ENCODE results near the gene PSMG2. TPM values are rescaled to one million over a fixed set of nuclear protein-coding genes. Genes with fewer than 3 reads are reported as not detected.

PSMG2 gene
- total RNA-seq, 1 donor from 2014 or later = 64.2 TPM

GRCh38 chr18:12679183-12679786 lies 23.6 kb upstream of the PSMG2 start:
- no peaks in the 10 kb centered on the region for H3K9me3 ChIP-seq (ENCODE audit: control insufficient read depth in 3 of 3, low read length in 3 of 3)
- H3K9ac ChIP-seq (ENCODE audit: low read depth in 1 of 3, low read length in 3 of 3) = peak overlapping the region; percentile 0 to 69 (median 45)
- H3K27ac ChIP-seq (ENCODE audit: low read depth, low read length) = peak overlapping the region; percentile 62
- H3K27me3 ChIP-seq (ENCODE audit: control insufficient read depth in 3 of 3, insufficient read depth in 3 of 3, low read length in 3 of 3) = no peaks in the 10 kb centered on the region
- H3K4me3 ChIP-seq (ENCODE audit: low read length in 3 of 3) = no peak overlapping the region
- H3K4me1 ChIP-seq (ENCODE audit: control insufficient read depth in 3 of 3, insufficient read depth in 3 of 3, low read length in 3 of 3) = no peaks in the 10 kb centered on the region
- peaks cover 3 to 16% (median 11%) of the 10 kb centered on the region in 3 donors for H3K36me3 ChIP-seq (ENCODE audit: control insufficient read depth in 3 of 3, insufficient read depth in 3 of 3, low read length in 3 of 3)

GRCh38 chr18:12686100-12686499 lies 16.7 kb upstream of the PSMG2 start:
- H3K9me3 ChIP-seq (ENCODE audit: control insufficient read depth in 3 of 3, low read length in 3 of 3) = no peaks in the 10 kb centered on the region
- no peak overlapping the region for H3K9ac ChIP-seq (ENCODE audit: low read depth in 1 of 3, low read length in 3 of 3)
- H3K27me3 ChIP-seq (ENCODE audit: control insufficient read depth in 3 of 3, insufficient read depth in 3 of 3, low read length in 3 of 3) = no peaks in the 10 kb centered on the region
- H3K27ac ChIP-seq (ENCODE audit: low read depth, low read length) = no peak overlapping the region
- H3K4me3 ChIP-seq (ENCODE audit: low read length in 3 of 3) = no peak overlapping the region
- H3K4me1 ChIP-seq (ENCODE audit: control insufficient read depth in 3 of 3, insufficient read depth in 3 of 3, low read length in 3 of 3) = no peaks in the 10 kb centered on the region
- peaks cover 0 to 8% (median 6%) of the 10 kb centered on the region in 3 donors for H3K36me3 ChIP-seq (ENCODE audit: control insufficient read depth in 3 of 3, insufficient read depth in 3 of 3, low read length in 3 of 3)

DNA sequence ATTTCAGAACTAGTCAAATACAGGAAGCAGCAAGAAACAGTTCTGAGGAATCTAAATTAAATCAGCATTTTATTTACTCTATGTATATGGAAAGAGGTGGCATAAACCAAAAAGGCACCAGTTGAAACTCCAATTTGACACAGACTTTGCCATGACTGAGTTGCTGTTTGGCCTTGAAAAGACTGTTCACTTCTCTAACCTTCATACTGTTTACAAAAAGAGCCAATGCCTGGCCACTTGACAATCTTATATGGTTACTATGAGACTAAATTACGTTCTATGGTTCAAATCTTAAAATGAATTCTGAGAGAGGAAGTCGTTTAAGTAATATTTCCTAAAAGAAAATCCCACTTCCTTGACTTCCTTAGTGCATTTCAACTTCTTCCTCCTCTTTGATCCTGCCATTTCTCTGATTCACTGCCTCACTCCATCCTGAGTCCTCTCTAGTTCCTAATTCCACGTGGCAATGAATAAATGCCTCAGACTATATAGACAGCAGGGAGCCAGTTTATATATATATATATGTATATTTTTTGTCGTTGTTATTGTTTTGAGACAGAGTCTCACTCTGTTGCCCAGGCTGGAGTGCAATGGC lies 13.5 kb upstream of the PSMG2 start:
- no peaks in the 10 kb centered on the region for H3K9me3 ChIP-seq (ENCODE audit: control insufficient read depth in 3 of 3, low read length in 3 of 3)
- H3K27ac ChIP-seq (ENCODE audit: low read depth, low read length) = no peak overlapping the region
- no peak overlapping the region for H3K4me3 ChIP-seq (ENCODE audit: low read length in 3 of 3)
- no peaks in the 10 kb centered on the region for H3K4me1 ChIP-seq (ENCODE audit: control insufficient read depth in 3 of 3, insufficient read depth in 3 of 3, low read length in 3 of 3)
- peaks cover 5 to 14% (median 8%) of the 10 kb centered on the region in 3 donors for H3K36me3 ChIP-seq (ENCODE audit: control insufficient read depth in 3 of 3, insufficient read depth in 3 of 3, low read length in 3 of 3)
- H3K9ac ChIP-seq (ENCODE audit: low read depth in 1 of 3, low read length in 3 of 3) = no peak overlapping the region
- H3K27me3 ChIP-seq (ENCODE audit: control insufficient read depth in 3 of 3, insufficient read depth in 3 of 3, low read length in 3 of 3) = no peaks in the 10 kb centered on the region

GRCh38 chr18:12692206-12692605 lies 10.6 kb upstream of the PSMG2 start:
- H3K4me3 ChIP-seq (ENCODE audit: low read length in 3 of 3) = no peak overlapping the region
- H3K4me1 ChIP-seq (ENCODE audit: control insufficient read depth in 3 of 3, insufficient read depth in 3 of 3, low read length in 3 of 3) = no peaks in the 10 kb centered on the region
- peaks cover 5 to 13% (median 9%) of the 10 kb centered on the region in 3 donors for H3K36me3 ChIP-seq (ENCODE audit: control insufficient read depth in 3 of 3, insufficient read depth in 3 of 3, low read length in 3 of 3)
- H3K9ac ChIP-seq (ENCODE audit: low read depth in 1 of 3, low read length in 3 of 3) = no peak overlapping the region
- H3K9me3 ChIP-seq (ENCODE audit: control insufficient read depth in 3 of 3, low read length in 3 of 3) = no peaks in the 10 kb centered on the region
- H3K27ac ChIP-seq (ENCODE audit: low read depth, low read length) = no peak overlapping the region
- no peaks in the 10 kb centered on the region for H3K27me3 ChIP-seq (ENCODE audit: control insufficient read depth in 3 of 3, insufficient read depth in 3 of 3, low read length in 3 of 3)

DNA sequence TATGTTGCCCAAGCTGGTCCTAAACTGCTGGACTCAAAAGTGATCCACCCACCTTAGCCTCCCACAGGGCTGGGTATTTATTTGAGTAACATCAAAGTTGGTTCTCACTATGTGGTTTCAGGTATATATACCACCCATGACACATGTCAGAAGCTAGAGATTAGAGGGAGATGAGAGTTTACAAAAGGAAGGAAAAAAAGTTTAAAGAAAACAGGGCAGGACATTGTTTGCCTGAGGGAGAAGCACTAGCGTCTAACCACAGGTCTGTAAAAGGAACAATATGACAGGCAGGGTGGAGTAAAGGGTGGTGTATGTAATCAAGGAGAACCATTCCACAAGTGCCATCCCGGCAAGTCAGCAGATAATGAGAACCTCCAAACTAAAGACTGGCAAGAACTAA lies 8.8 kb upstream of the PSMG2 start:
- H3K27ac ChIP-seq (ENCODE audit: low read depth, low read length) = no peak overlapping the region
- no peak overlapping the region for H3K9ac ChIP-seq (ENCODE audit: low read depth in 1 of 3, low read length in 3 of 3)
- no peaks in the 10 kb centered on the region for H3K4me1 ChIP-seq (ENCODE audit: control insufficient read depth in 3 of 3, insufficient read depth in 3 of 3, low read length in 3 of 3)
- no peak overlapping the region for H3K4me3 ChIP-seq (ENCODE audit: low read length in 3 of 3)
- peaks cover 5 to 21% (median 16%) of the 10 kb centered on the region in 3 donors for H3K36me3 ChIP-seq (ENCODE audit: control insufficient read depth in 3 of 3, insufficient read depth in 3 of 3, low read length in 3 of 3)
- H3K9me3 ChIP-seq (ENCODE audit: control insufficient read depth in 3 of 3, low read length in 3 of 3) = no peaks in the 10 kb centered on the region
- H3K27me3 ChIP-seq (ENCODE audit: control insufficient read depth in 3 of 3, insufficient read depth in 3 of 3, low read length in 3 of 3) = no peaks in the 10 kb centered on the region

DNA sequence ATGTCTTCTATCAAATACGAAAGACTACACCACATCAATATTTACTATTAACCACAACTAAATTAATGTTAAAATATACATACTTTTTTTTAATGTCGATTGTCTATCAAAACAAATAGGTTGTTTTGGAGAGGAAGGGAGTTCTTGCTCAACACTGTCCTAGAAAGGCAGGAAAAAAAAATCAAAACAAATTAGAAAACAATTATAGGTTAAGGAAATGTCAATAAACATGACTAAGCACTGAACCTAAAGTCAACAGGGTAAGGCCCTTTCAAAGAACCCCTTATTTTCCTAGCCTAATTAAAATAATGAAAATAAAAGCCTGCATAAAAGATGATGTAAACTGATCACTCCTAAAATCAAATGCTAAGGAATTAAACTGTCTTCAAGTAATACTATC lies 3.1 kb upstream of the PSMG2 start:
- no peak overlapping the region for H3K4me3 ChIP-seq (ENCODE audit: low read length in 3 of 3)
- peaks cover 11 to 21% (median 12%) of the 10 kb centered on the region in 3 donors for H3K4me1 ChIP-seq (ENCODE audit: control insufficient read depth in 3 of 3, insufficient read depth in 3 of 3, low read length in 3 of 3)
- no peaks in the 10 kb centered on the region for H3K9me3 ChIP-seq (ENCODE audit: control insufficient read depth in 3 of 3, low read length in 3 of 3)
- H3K9ac ChIP-seq (ENCODE audit: low read depth in 1 of 3, low read length in 3 of 3) = no peak overlapping the region
- no peak overlapping the region for H3K27ac ChIP-seq (ENCODE audit: low read depth, low read length)
- H3K36me3 ChIP-seq (ENCODE audit: control insufficient read depth in 3 of 3, insufficient read depth in 3 of 3, low read length in 3 of 3) = peaks cover 0 to 15% (median 15%) of the 10 kb centered on the region in 3 donors
- no peaks in the 10 kb centered on the region for H3K27me3 ChIP-seq (ENCODE audit: control insufficient read depth in 3 of 3, insufficient read depth in 3 of 3, low read length in 3 of 3)

GRCh38 chr18:12701161-12701560 lies 1.7 kb upstream of the PSMG2 start:
- H3K9ac ChIP-seq (ENCODE audit: low read depth in 1 of 3, low read length in 3 of 3) = peak overlapping the region in 1 of 3 donors; percentile 99
- H3K9me3 ChIP-seq (ENCODE audit: control insufficient read depth in 3 of 3, low read length in 3 of 3) = no peaks in the 10 kb centered on the region
- peak overlapping the region; percentile 91 to 98 (median 92) for H3K4me3 ChIP-seq (ENCODE audit: low read length in 3 of 3)
- peaks cover 11 to 22% (median 16%) of the 10 kb centered on the region in 3 donors for H3K4me1 ChIP-seq (ENCODE audit: control insufficient read depth in 3 of 3, insufficient read depth in 3 of 3, low read length in 3 of 3)
- no peak overlapping the region for H3K27ac ChIP-seq (ENCODE audit: low read depth, low read length)
- no peaks in the 10 kb centered on the region for H3K27me3 ChIP-seq (ENCODE audit: control insufficient read depth in 3 of 3, insufficient read depth in 3 of 3, low read length in 3 of 3)
- H3K36me3 ChIP-seq (ENCODE audit: control insufficient read depth in 3 of 3, insufficient read depth in 3 of 3, low read length in 3 of 3) = peaks cover 0 to 15% (median 12%) of the 10 kb centered on the region in 3 donors

DNA sequence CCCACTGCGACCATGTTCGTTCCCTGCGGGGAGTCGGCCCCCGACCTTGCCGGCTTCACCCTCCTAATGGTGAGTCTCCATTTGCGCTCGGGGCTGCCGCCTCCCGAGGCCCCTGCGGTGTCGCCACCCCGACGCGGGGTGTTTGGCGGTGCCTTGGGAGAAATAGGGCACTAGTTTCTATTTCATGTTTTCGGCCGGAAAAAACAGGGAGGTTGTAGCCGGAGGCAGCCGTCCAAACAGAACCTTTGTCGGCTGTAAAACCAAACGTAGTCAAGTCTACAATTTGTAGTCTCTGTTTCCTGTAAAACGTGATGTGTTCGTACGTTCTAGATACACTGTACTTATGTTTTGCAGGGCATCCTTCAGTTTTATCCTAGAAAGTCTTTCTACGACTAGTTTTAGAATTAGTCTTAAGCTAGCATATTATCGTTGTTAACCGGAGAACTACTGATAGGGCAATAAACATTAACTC lies 290 bp downstream of the PSMG2 start:
- Histone ChIP-seq H3K9me3 (ENCODE audit: control insufficient read depth in 3 of 3, low read length in 3 of 3) (no peaks in the 10 kb centered on the region), H3K27ac (ENCODE audit: low read depth, low read length) (peak overlapping the region; percentile 98), H3K9ac (ENCODE audit: low read depth in 1 of 3, low read length in 3 of 3) (peak overlapping the region; percentile 95 to 99 (median 95)), H3K36me3 (ENCODE audit: control insufficient read depth in 3 of 3, insufficient read depth in 3 of 3, low read length in 3 of 3) (peaks cover 8 to 22% (median 19%) of the 10 kb centered on the region in 3 donors), H3K4me3 (ENCODE audit: low read length in 3 of 3) (peak overlapping the region; percentile 91 to 97 (median 92)), H3K4me1 (ENCODE audit: control insufficient read depth in 3 of 3, insufficient read depth in 3 of 3, low read length in 3 of 3) (peaks cover 11 to 22% (median 16%) of the 10 kb centered on the region in 3 donors), H3K27me3 (ENCODE audit: control insufficient read depth in 3 of 3, insufficient read depth in 3 of 3, low read length in 3 of 3) (no peaks in the 10 kb centered on the region)

DNA sequence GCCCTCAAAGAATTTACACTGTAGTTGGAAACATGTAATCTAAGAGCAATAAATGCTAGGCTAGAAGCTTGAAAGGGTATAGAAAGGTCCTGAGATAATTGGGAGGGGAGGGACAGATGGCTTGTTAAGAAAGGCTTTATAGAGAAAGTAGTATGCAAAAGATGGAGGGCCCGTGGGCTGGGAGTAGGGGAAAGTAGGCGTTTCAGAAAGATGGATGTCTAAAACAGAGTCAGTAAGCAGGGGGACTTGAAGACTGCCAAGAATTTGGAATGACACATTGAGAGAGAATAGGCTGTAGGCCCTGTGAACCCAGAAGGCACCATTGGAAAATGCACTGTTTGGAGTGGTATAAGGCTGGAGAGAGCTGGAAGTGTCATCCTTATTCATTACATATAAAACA lies 822 bp downstream of the PSMG2 start:
- Histone ChIP-seq H3K4me3 (ENCODE audit: low read length in 3 of 3) (peak overlapping the region; percentile 91 to 97 (median 92)), H3K4me1 (ENCODE audit: control insufficient read depth in 3 of 3, insufficient read depth in 3 of 3, low read length in 3 of 3) (peaks cover 11 to 22% (median 16%) of the 10 kb centered on the region in 3 donors), H3K27me3 (ENCODE audit: control insufficient read depth in 3 of 3, insufficient read depth in 3 of 3, low read length in 3 of 3) (no peaks in the 10 kb centered on the region), H3K27ac (ENCODE audit: low read depth, low read length) (peak overlapping the region; percentile 98), H3K9ac (ENCODE audit: low read depth in 1 of 3, low read length in 3 of 3) (peak overlapping the region; percentile 95 to 99 (median 95)), H3K9me3 (ENCODE audit: control insufficient read depth in 3 of 3, low read length in 3 of 3) (no peaks in the 10 kb centered on the region), H3K36me3 (ENCODE audit: control insufficient read depth in 3 of 3, insufficient read depth in 3 of 3, low read length in 3 of 3) (peaks cover 8 to 21% (median 18%) of the 10 kb centered on the region in 3 donors)

DNA sequence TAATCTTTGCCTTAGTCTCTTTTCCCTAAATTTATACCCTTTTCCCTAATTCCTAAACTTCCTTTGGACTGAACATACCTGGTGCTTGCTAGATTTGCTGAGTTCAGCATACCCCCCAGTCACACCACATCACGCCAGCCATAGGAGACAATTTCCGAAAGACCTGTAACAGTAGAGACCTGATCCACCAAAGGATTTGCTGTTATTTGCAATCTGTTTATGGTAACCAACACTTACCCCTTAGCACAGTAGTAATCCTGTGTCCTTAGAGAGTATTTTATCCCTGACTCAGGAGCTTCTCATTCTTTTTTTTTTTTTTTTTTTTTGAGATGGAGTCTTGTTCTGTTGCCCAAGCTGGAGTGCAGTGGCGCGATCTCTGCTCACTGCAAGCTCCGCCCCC lies 8.6 kb downstream of the PSMG2 start:
- Histone ChIP-seq H3K9me3 (ENCODE audit: control insufficient read depth in 3 of 3, low read length in 3 of 3) (no peaks in the 10 kb centered on the region), H3K27me3 (ENCODE audit: control insufficient read depth in 3 of 3, insufficient read depth in 3 of 3, low read length in 3 of 3) (no peaks in the 10 kb centered on the region), H3K4me1 (ENCODE audit: control insufficient read depth in 3 of 3, insufficient read depth in 3 of 3, low read length in 3 of 3) (no peaks in the 10 kb centered on the region), H3K9ac (ENCODE audit: low read depth in 1 of 3, low read length in 3 of 3) (no peak overlapping the region), H3K36me3 (ENCODE audit: control insufficient read depth in 3 of 3, insufficient read depth in 3 of 3, low read length in 3 of 3) (peaks cover 30 to 48% (median 36%) of the 10 kb centered on the region in 3 donors), H3K27ac (ENCODE audit: low read depth, low read length) (no peak overlapping the region), H3K4me3 (ENCODE audit: low read length in 3 of 3) (no peak overlapping the region)

All from skeletal muscle tissue (tissue), 4 donors.